HCT116 (cell line): Measurements from ENCODE around the gene POLR1A.

ENCODE experiments used
- CBX3 ChIP-seq: IDR thresholded peaks from 2 replicates; pipeline ENCODE4 v1.6.1; 2012; ENCODE audit warnings: low read depth
- FOSL1 ChIP-seq: IDR thresholded peaks from 2 replicates; pipeline ENCODE4 v1.6.1; 2012; ENCODE audit warnings: low read depth
- REST ChIP-seq: IDR thresholded peaks from 2 replicates; pipeline ENCODE4 v1.6.1; 2012; ENCODE audit warnings: low read depth
- SP1 ChIP-seq: IDR thresholded peaks from 2 replicates; pipeline ENCODE4 v1.6.1; 2012; ENCODE audit warnings: low read depth
- TF ChIP-seq, protein P1 (sequence below), 3 experiments: fragments of 200-600 bp in 1 of 3; sonication (generic) in 1 of 3; IDR thresholded peaks in 2 of 3; conservative IDR thresholded peaks in 1 of 3; 2 replicates each; pipeline ENCODE4 v1.5.1; 2012 to 2017; ENCODE audit warnings: low read depth in 2 of 3, low read length in 2 of 3, antibody characterized with exemption in 1 of 3, borderline replicate concordance in 1 of 3, control low read depth in 1 of 3, mild to moderate bottlenecking in 1 of 3, mixed read lengths in 1 of 3, mixed run types in 1 of 3, moderate library complexity in 1 of 3; ENCODE audit not compliant: insufficient read depth in 1 of 3

GRCh38 chr2:86049529-86049928 is 56.2 kb downstream of the POLR1A start:
- no peak for TF ChIP-seq REST
- no peak for TF ChIP-seq CBX3
- TF ChIP-seq, protein P1, sequence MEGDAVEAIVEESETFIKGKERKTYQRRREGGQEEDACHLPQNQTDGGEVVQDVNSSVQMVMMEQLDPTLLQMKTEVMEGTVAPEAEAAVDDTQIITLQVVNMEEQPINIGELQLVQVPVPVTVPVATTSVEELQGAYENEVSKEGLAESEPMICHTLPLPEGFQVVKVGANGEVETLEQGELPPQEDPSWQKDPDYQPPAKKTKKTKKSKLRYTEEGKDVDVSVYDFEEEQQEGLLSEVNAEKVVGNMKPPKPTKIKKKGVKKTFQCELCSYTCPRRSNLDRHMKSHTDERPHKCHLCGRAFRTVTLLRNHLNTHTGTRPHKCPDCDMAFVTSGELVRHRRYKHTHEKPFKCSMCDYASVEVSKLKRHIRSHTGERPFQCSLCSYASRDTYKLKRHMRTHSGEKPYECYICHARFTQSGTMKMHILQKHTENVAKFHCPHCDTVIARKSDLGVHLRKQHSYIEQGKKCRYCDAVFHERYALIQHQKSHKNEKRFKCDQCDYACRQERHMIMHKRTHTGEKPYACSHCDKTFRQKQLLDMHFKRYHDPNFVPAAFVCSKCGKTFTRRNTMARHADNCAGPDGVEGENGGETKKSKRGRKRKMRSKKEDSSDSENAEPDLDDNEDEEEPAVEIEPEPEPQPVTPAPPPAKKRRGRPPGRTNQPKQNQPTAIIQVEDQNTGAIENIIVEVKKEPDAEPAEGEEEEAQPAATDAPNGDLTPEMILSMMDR (IDR thresholded peaks at IDR 0.05 in 2 of 3, conservative IDR thresholded peaks at IDR 0.05 in 1 of 3; ENCODE audit: borderline replicate concordance in 1 of 3, insufficient read depth in 1 of 3, low read depth in 2 of 3, low read length in 2 of 3): no peak
- TF ChIP-seq SP1: no peak
- TF ChIP-seq FOSL1: no peak
